Natural killer cell (primary cell): ENCODE data around the gene TMEM88. TPM values are rescaled to one million over a fixed set of nuclear protein-coding genes. Genes with fewer than 3 reads are reported as not detected.

Experiments used
- ATAC-seq, 3 donors: fragments of 150-1000 bp in 2 of 3; fragments of 200-7000 bp in 1 of 3; cut with Tn5 transposase; 1 replicate in 1 of 3; 2 replicates in 2 of 3; pipeline ENCODE4 v1.10.0; 2021; ENCODE audit warnings: mild to moderate bottlenecking in 2 of 3, moderate library complexity in 2 of 3
- DNase-seq, 2 donors: peaks; one replicate each; pipeline versions ENCODE4 v3.0.0 to v3.0.0-alpha.2; 2013 to 2021; ENCODE audit warnings: mixed read lengths in 1 of 2
- H3K27ac ChIP-seq: one replicate; pipeline ENCODE4 v1.5.1; 2013; ENCODE audit warnings: mild to moderate bottlenecking, low read length
- H3K27me3 ChIP-seq: one replicate; pipeline ENCODE4 v1.6.1; 2013; ENCODE audit warnings: low read length; ENCODE audit not compliant: control insufficient read depth, insufficient read depth
- H3K36me3 ChIP-seq: one replicate; pipeline ENCODE4 v1.6.1; 2013; ENCODE audit warnings: low read length; ENCODE audit not compliant: control insufficient read depth, insufficient read depth
- H3K4me1 ChIP-seq: one replicate; pipeline ENCODE4 v1.6.1; 2013; ENCODE audit warnings: low read length; ENCODE audit not compliant: control insufficient read depth, insufficient read depth
- H3K4me3 ChIP-seq: one replicate; pipeline ENCODE4 v1.5.1; 2013; ENCODE audit warnings: low read length
- H3K9me3 ChIP-seq: one replicate; pipeline ENCODE4 v1.6.1; 2013; ENCODE audit warnings: low read length; ENCODE audit not compliant: control insufficient read depth, insufficient read depth
- H3K27ac Mint-ChIP-seq, 2 donors: one replicate each; pipeline ENCODE4 v1.8.0; 2022; ENCODE audit warnings: mild to moderate bottlenecking in 2 of 2, mixed read lengths in 2 of 2, moderate library complexity in 1 of 2
- H3K27me3 Mint-ChIP-seq, 2 donors: one replicate each; pipeline ENCODE4 v1.8.0; 2022; ENCODE audit warnings: low read depth in 2 of 2, mixed read lengths in 2 of 2
- H3K36me3 Mint-ChIP-seq: one replicate; pipeline ENCODE4 v1.8.0; 2022; ENCODE audit warnings: mixed read lengths
- H3K4me1 Mint-ChIP-seq, 2 donors: one replicate each; pipeline ENCODE4 v1.8.0; 2022; ENCODE audit warnings: mixed read lengths in 2 of 2
- H3K4me3 Mint-ChIP-seq: one replicate; pipeline ENCODE4 v1.8.0; 2022; ENCODE audit warnings: mild to moderate bottlenecking, moderate library complexity, mixed read lengths
- H3K9me3 Mint-ChIP-seq, 2 donors: one replicate each; pipeline ENCODE4 v1.8.0; 2022; ENCODE audit warnings: mixed read lengths in 2 of 2
- CTCF ChIP-seq: fragments of 200-600 bp; IDR thresholded peaks from one replicate; pipeline ENCODE4 v1.8.0; 2022; ENCODE audit warnings: antibody characterized with exemption
- WGBS: methylation state at CpG from one replicate; pipeline ENCODE4 v1.1.7; 2013; ENCODE audit warnings: missing lambda C conversion rate; ENCODE audit not compliant: insufficient coverage; 5-methylcytosine and 5-hydroxymethylcytosine counted together
- intact Hi-C: fragments of 100-400 bp; cut with micrococcal nuclease; formaldehyde crosslinking; loops from one replicate; pipeline ENCODE4 v1.14.2; 2022
- total RNA-seq, 4 donors: library from RNA; stranded (reverse); fragments of 120-200 nt in 1 of 4; gene quantifications; one replicate each; pipeline versions ENCODE4 v1.2.3 to v1.2.4, GENCODE V29; 2013 to 2022

The TMEM88 gene
- total RNA-seq, 3 donors from 2014 or later (not counting 1 experiment from before 2014, with no cell fraction given), result 12.7 to 45.5 (median 27.6) TPM

DNA sequence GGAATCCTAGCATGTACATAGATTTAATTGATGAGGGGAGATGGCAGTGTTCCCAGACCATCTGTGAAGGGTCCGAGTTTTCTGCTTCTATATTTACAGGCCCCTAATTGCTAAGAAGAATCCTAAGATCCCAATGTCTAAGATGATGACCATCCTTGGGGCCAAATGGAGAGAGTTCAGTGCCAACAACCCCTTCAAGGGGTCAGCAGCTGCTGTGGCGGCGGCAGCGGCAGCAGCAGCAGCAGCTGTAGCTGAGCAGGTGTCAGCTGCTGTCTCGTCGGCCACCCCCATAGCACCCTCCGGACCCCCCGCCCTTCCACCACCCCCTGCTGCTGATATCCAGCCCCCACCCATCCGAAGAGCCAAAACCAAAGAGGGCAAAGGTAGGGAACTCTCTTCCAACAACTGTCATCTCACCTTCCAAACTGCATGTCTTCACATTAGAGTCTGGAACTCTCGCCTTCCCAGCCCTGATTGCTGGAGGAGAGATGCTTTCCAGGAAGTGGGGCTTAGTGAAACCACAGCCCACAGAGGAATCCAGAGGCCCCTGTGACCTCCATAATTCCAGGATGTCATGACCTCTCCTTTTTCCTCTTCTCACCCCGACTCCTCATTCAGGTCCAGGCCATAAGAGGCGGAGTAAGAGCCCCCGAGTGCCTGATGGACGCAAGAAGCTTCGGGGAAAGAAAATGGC, 38.5 kb downstream of the TMEM88 start:
- H3K9me3 Mint-ChIP-seq, result no peaks in the 10 kb centered on the region
- H3K27ac Mint-ChIP-seq, result no peak overlapping the region
- H3K36me3 Mint-ChIP-seq, result peaks cover 33% of the 10 kb centered on the region
- no peak overlapping the region for H3K4me3 Mint-ChIP-seq
- no peak overlapping the region for H3K27ac ChIP-seq
- WGBS, result 95% methylated on average over 12 of the region's 15 CpGs
- H3K27me3 ChIP-seq, result no peaks in the 10 kb centered on the region
- no peak for DNase-seq
- intact Hi-C loops, result no loop called here
- peaks cover 67% of the 10 kb centered on the region for H3K36me3 ChIP-seq
- H3K4me1 Mint-ChIP-seq, result peaks cover 0 to 19% of the 10 kb centered on the region in 2 donors
- peaks cover 12% of the 10 kb centered on the region for H3K4me1 ChIP-seq
- no peak for TF ChIP-seq CTCF
- no peaks in the 10 kb centered on the region for H3K27me3 Mint-ChIP-seq
- ATAC-seq, result no peak
- no peak overlapping the region for H3K4me3 ChIP-seq
- no peaks in the 10 kb centered on the region for H3K9me3 ChIP-seq

- H3K4me3 Mint-ChIP-seq, result no peak overlapping the region
- no peak for DNase-seq
- Histone ChIP-seq H3K4me3 (no peak overlapping the region), H3K4me1 (peaks cover 3% of the 10 kb centered on the region), H3K27ac (no peak overlapping the region), H3K36me3 (peaks cover 76% of the 10 kb centered on the region), H3K27me3 (no peaks in the 10 kb centered on the region), H3K9me3 (no peaks in the 10 kb centered on the region)
- intact Hi-C loops, result no loop called here
- H3K36me3 Mint-ChIP-seq, result peaks cover 38% of the 10 kb centered on the region
- H3K27me3 Mint-ChIP-seq, result no peaks in the 10 kb centered on the region
- H3K4me1 Mint-ChIP-seq, result peaks cover 0 to 19% of the 10 kb centered on the region in 2 donors
- no peak overlapping the region for H3K27ac Mint-ChIP-seq
- H3K9me3 Mint-ChIP-seq, result no peaks in the 10 kb centered on the region
- no peak for TF ChIP-seq CTCF
- WGBS, result 93% methylated on average over 8 of the region's 9 CpGs
- no peak for ATAC-seq
These were observed 39.4 kb downstream of the TMEM88 start for GRCh38 chr17:7894226-7894625.

GRCh38 chr17:7894866-7895265, 40.0 kb downstream of the TMEM88 start:
- WGBS, result 97% methylated on average over 8 of the region's 8 CpGs
- intact Hi-C loops, result no loop called here

More at GRCh38 chr17:7894866-7895265, 40.0 kb downstream of the TMEM88 start:
- Mint-ChIP-seq H3K4me1 (peaks cover 0 to 24% of the 10 kb centered on the region in 2 donors), H3K27ac (no peak overlapping the region), H3K36me3 (peaks cover 43% of the 10 kb centered on the region), H3K9me3 (no peaks in the 10 kb centered on the region), H3K27me3 (no peaks in the 10 kb centered on the region), H3K4me3 (no peak overlapping the region)
- ATAC-seq (no peak), DNase-seq (no peak)
- Histone ChIP-seq H3K4me3 (no peak overlapping the region), H3K36me3 (peaks cover 79% of the 10 kb centered on the region), H3K4me1 (no peaks in the 10 kb centered on the region), H3K27me3 (no peaks in the 10 kb centered on the region), H3K27ac (no peak overlapping the region), H3K9me3 (no peaks in the 10 kb centered on the region)
- no peak for TF ChIP-seq CTCF
